Activated naive CD4-positive, alpha-beta T cell treated with anti-CD3 and anti-CD28 coated beads, Interleukin-2, amount 50 U/mL, for 16 hours (primary cell): ENCODE data around the gene PPA2.
"Not testable (repeated sequence)": the region's sequence is repeated elsewhere in the genome, so short reads cannot be mapped to it uniquely, and the experiment has no call there.

Experiments
- DNase-seq: peaks from one replicate; pipeline ENCODE4 v3.0.0-alpha.2; 2020

PPA2 gene

DNA sequence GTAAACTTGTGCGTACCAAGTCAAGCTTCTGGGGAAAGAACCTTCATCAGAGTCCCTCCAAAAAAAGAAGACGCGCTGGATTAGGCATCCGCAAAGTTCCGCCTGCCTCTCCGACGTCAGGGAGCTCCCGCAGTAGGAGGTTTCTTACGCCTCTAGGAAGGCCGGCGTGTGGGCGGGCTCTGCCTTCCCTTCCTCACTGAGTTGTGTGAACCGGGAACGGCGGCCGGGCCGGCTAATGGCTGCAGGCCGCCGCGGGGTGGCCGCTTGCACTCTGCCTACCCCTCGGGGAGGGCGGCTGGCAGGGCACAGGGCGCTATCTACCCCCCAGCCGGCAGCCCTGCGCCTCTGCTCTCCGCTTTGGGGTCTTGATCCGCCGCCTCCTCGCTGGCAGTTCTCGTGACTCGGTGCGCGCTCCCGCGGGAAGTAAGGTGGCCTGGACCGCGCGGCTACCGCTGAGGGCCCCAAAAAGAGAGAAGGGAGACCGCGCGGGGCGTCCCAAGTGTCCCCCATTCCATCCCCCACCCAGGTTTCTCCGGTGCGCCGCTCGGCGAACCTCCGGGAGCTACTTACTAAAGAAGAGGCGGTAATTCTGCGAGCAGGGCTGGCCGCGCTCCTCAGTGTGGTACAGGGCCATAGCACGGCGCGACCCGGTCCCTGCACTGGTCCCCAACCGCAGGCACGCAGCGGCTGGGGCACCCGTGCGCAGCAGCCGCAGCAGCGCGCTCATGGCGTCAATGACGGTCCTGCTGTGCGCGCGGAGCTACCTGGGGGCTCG lies at the start of gene PPA2:
Gene PPA2, minus strand, starts transcription at position 739 of the 775 bp plus-strand sequence. Its CDS starts 12 bp downstream, at position 727.
- DNase-seq, result peak; percentile 87

DNA sequence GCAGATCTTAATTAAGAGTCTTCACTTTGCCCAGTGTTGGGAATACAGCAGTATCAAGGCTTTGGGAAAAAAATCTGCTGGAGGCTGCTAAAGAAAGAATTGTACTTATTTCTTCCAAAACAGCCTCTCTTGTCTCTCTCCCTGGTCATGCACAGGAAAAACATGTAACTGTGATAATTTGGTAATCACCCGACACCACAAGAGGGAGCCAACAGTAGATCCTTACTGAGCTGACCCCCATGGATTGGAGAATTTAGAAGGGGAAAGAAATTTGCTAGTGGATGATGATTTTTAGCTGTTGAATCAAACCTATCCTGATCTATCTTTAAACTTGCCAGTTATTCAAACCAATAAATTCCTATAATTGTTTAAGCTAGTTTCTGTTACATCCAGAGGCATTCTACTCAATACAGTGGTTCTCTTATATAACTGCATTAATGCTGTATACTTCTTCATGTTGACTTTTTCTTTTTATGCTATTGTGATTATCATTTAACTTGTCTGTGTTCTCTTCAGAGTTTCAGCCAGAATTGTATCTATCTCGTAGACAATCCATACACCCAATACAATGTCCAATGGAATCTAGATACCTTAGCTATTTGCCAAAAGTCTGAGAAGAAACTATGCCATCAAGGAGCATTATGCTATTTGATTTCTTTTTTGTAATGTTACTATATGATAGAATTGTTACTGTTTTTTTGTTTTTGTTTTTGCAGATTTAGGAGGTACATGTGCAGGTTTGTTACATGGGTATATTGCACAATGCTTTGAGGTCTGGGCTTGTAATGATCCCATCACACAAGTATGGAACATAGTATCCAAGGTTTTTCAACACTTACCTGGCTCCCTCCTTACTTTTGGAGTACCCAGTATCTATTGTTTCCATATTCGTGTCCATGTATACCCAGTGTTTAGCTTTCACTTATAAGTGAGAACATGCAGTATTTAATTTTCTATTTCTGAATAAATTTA lies 47.2 kb upstream of the PPA2 start:
- DNase-seq, result no peak

DNA sequence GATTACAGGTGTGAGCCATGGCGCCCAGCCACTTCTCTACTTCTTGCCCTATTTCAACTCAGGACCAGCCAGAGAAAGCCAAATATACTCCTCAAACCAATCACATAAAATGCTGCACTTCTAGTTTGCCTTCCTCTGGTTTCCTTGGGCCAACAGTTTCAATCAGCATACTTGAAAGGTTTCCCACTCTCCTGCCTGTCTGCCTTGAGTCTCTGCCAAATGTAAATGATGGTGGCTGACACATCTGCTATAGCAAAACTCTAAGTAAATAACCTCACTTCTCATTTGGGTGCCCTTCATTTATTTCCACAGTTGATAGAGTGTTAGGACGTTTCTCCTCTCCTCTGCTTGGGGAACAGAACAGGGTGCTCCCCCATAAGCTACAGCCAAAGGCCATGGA lies 36.4 kb upstream of the PPA2 start:
- no peak for DNase-seq

DNA sequence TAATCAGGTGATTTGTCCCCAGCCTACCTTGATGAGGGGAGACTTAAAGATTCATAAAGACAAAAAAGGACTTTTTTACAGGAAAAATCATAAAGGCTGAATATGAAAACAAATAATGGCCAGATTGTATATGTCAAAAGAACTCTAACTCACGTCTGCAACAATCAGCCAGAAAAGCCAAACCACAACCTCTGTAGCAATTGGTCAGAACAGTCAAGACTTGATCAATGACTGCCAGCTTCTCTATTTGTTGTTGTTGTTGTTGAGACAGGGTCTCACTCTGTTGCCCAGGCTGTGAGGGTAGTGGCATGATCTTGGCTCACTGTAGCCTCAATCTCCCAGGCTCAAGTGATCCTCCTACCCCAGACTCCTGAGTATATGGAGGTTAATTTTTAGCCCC lies 35.9 kb upstream of the PPA2 start:
- DNase-seq, result no peak

DNA sequence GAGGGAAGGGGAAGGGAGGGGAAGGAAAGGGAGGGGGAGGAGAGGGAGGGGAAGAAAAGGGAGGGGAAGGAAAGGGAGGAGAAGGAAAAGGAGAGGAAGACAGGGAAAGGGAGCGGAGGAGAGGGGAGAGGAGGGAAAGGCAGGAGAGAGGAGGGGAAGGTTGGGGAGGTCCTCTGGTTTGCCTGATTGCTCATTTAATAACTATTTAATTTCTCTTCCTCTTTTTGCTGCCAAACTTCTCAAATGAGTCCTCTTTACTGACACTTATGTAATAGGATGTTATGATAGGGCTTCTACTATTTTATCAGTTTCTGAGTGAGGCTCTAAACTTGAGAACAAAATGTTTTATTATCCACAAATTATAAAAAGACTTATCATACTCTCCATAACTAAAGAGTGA lies 35.4 kb upstream of the PPA2 start:
- no peak for DNase-seq

DNA sequence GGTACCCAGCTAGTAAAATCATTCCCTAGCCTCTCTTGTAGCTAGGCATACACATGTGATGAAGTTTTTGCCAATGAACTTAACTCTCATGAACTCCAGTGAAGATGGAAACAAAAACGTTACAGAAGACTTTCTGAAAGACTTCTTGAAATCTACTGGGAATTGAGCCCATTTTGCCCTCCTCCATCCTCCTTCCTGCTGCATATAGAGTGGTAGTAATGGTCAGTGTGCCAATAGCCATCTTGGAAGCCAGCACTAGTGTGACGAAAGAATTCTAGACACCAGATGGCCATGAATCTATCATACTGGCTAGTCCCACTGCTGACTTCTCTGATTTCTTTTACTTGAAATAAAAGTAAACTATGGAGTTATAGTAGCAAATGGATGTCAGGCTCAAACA lies 30.9 kb upstream of the PPA2 start:
- DNase-seq, result no peak

DNA sequence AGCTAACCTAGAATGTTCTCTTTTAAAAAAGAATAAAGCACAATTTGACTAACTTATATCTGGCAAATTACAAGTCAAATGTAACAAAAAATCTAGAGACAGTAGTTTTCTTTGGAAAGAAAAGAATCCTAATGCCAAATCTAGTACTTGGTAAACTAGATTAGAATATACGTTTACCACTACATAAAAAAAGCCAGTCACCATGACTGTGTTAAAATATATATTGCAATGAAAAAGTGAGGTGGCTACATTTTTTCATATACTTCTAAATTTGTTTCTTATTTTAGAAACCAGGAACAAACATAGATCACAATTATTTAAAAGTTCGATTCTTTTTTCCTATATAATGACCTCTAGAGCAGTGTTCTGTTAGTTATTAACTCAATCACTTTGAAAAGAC lies 29.6 kb upstream of the PPA2 start:
- no peak for DNase-seq

DNA sequence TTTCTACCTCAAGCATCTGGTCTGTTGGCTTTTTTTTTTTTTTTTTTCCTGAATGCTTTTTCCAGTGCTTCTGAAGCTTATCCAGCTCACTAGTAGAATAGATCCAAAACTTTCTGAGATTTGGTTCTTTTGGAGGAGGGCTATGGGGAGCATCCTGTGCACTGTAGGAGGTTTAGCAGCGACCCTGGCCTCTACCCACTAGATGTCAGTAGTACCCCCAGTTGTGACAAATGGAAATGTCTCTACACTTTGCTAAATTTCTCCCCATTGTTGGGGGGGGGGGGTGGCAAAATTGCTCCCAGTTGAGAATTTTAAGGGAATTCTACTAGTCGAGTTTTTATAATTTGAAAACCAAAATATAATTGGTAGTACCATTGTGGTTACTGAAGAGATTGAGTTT lies 23.0 kb upstream of the PPA2 start:
- no peak for DNase-seq

DNA sequence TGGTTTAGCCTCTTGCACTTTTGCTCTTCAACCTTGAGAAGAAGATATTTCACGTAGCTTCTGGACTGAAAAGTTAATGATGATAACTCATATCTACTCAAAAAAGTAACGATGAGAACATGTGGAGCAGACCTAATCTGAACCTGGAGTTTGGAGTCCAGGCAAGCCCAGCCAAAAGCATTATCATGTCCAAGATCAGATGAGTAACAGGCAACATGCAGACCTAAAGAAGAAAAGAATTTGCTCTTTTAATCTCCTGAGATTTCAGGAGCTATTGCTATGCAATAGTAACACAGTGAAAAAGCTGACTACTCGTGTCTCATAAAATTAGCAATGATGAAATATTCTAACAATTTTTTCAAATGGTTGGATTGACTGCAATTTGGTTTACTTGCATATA lies 21.8 kb upstream of the PPA2 start:
- no peak for DNase-seq

DNA sequence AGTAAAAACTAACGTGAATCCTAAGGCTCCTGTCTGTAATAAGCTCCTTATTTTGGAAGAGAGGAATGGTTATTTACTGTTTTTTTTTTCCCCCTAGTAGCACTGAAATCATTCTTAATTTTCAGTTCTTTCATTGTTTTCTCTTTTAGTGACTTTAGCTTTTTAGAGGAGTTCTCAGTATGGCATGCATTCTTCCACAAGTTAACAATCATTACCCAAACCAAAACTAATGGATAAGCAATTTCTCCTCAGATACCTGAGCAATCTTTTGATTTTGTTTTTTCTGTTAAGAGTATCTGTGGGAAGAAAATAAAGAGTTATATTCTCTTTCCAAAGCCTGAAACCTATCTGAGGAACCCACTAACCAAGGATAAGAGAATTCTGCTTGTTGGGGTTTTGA lies 16.7 kb upstream of the PPA2 start:
- no peak for DNase-seq

DNA sequence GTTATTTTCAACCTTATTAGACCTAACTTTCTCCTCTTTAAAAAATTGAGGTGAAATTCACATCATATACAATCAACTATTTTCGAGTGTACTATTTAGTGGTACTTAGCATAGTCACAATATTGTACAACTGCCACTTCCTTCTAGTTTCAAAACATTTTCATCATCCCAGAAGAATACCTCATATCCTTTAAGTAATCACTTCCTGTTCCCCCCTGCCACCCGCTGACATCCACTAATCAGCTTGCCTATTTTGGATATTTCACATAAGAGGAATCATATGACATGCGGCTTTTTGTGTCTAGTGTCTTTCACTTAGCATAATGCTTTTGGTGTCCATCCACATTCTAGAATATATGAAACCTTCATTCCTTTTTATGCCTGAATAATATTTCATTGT lies 10.0 kb upstream of the PPA2 start:
- no peak for DNase-seq

DNA sequence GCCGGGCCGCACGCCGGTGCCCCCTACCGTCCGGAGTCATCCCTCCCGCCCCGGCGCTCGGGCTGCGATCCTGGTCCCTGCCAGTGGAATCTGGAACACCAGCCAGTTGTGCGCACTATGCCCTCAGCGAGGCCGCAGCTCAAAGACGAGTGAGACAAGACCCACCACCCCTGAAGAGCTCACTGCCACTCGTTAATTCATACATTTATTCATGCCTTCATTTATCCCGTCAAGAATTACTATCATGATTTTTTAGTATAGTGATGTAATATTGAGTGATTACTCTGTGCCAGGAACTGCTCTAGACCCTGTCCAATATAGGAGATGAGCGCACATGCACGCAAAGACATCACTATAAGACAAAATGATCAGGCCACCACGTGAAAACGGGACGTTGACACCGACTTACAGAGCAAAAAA lies 247 bp upstream of the PPA2 start:
- DNase-seq, result no peak

DNA sequence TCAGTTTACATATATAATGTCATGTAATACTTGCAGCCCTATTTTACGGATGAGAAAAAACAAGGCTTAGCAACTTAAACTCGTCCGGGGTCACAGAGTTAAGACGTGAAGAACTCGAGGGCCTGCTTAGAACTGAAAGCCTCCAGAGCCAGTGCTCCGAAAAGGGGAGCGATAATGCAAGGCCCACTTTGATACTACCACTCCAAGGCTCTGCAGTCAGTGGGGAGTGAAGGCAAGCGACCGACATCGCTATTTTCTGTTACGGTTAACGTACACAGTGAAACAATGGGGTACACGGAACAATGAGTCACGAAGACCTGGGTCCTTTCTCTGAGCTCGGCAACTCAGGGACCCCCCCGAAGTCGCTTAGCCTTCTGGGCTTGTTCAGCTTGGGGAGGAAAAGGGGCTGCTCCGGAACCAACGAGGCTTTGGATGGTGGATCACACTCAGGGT lies 965 bp downstream of the PPA2 start:
- peak; percentile 63 for DNase-seq

DNA sequence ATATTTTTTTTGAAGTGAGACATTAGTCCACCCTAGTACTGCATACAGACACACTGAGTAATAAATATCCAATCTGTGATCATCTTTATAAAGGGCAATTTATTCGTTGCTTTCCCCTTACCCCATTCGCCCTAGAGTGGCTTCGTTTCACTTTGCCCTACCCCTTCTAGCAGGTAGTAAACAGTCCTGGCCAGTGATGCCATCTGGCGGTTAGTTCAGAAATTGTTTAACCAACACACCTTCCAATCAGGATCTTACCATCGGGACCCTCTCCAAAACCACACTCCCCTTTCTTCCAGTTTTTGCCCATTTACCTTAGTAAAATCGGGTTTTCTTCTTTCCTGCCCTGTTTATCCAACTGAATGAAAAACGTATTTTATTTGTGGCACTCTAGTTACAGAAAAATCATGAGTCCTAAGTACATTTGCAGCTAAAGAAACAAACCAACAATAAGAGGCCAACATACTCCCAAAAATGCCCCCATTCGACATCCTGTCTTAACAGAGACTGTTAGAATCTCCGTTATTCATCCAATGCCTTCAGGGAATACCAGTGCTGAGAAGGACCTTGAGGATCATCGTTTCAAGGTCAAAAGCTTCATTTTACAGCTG lies 2.2 kb downstream of the PPA2 start:
- peak; percentile 67 for DNase-seq

DNA sequence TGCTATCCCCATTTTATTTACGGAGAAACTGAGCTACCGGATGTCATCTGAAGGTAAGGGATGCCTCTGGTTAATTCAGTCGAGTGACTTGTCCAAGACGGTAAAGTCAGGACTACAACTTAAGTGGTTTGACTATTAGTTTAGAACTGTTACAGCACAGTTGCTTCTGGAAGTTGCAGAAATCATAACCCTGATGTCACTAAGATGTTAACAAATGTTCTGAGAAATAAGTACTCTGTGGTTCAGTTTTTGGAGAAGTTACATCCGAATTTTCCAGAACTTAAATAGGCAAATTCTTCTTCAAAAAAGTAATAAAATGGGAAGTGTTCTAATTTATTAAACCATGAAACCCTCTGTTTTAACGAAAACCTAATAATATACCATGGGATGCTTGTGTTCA lies 3.1 kb downstream of the PPA2 start:
- no peak for DNase-seq

DNA sequence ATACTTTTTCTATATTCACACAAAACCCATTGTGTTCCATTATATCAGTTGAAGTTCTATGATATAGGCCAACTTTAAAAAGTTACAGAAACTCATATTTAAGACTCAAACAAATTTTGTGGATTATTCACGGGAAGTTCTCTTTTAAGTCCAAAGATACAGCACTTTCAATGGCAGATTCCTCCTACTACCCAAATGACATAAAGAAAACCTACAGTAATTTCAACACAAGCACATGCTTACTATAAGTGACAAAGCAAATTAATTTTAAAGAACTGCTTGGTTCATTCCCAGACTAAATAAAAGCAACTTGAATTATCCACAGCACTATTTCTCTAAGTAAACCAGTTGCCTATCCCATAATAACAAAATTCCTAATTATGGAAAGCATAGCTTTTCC lies 4.1 kb downstream of the PPA2 start:
- DNase-seq, result no peak

DNA sequence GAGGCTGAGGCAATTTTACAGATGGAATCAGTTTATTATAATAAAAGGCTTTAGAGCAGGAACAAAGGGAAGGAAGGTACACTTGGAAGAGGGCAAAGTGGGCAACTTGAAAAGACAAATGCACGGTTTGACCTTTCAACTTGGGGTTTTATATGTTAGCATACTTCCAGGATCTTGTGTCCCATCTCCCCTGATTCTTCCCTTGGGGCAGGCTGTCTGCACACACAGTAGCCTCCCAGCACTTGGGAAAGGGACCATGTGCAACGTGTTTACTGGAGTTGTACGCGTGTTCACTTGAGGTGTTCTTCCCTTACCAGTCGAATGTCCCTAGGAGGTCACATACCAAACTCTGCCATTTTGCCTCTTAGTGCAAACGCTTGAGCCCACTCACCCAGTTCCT lies 7.3 kb downstream of the PPA2 start:
- no peak for DNase-seq

DNA sequence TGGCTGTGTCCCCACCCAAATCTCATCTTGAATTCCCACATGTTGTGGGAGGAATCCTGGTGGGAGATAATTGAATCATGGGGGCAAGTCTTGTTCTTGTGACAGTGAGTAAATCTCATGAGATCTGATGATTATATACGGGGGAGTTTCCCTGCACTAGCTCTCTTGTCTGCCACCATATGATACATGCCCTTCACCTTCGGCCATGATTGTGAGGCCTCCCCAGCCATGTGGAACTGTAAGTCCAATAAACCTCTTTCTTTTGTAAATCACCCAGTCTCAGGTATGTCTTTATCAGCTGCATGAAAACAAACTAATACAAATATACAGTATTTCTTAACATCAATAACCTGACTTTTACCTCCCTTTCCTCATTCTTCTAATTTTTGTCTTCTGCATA lies 9.3 kb downstream of the PPA2 start:
- not testable (repeated sequence) for DNase-seq

DNA sequence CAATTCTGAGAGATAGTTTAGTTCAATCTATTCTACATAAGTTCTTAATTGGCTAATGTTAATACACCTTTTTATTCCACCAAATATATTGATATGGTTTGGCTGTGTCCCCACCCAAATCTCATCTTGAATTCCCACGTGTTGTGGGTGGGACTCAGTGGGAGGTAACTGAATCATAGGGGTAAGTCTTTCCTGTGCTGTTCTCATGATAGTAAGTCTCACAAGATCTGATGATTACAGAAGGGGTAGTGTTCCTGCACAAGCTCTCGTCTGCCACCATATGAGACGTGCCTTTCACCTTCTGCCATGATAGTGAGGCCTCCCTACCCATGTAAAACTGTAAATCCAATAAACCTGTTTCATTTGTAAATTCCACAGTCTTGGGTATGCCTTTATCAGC lies 11.3 kb downstream of the PPA2 start:
- DNase-seq, result no peak

DNA sequence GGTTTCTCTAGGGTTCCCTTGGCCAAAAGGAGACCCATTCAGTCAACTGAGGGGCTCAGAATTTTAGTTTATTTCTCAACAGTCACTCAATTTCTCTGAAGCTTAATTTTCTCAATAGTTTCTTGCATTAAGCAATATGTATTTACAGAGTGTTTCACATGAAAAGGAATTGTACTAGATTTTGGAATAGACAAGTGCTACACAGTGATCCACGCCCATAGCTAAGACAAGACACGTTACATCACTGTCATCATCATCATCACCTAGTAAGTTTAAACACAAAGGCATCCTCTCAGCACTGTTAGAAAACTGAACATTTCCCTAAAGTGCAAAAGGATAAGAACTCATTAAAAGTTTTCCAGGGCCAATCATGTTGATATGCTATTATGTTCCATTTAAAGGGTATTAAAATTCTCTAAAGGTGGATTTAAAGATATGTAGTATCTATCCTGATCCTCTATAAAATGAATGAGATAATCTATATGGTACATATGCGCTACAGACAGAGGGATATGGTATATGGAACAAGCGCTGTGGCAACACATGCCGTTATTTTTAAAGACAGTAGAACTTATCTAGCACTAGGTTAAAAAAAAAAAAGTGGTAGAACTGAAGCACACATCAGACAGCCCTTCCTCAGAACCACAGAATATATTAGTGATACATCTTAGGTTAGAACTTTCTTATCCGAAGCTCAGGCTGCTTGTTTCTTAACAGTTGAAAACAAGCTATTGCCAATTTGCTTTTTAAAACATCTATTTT lies 12.1 kb downstream of the PPA2 start:
- DNase-seq, result no peak

DNA sequence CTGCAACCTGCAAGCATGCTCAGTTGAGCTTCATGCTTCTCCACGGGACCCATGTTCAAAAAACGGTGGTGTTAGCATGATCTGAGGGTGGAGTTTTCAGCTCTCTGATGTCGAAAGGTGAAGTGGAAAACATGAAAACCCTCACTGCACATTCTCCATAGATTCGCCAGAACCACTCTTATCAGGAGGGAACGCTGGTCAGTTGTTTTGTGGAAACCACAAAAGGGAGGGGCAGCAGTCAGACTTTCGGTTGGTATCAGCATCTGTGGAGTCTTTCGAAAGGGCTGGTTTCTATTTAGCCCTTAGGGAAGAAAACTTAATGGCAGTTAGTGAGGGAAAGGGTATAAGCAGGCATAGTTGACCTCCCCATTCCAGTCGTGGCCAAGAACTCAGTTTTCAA lies 12.6 kb downstream of the PPA2 start:
- no peak for DNase-seq

DNA sequence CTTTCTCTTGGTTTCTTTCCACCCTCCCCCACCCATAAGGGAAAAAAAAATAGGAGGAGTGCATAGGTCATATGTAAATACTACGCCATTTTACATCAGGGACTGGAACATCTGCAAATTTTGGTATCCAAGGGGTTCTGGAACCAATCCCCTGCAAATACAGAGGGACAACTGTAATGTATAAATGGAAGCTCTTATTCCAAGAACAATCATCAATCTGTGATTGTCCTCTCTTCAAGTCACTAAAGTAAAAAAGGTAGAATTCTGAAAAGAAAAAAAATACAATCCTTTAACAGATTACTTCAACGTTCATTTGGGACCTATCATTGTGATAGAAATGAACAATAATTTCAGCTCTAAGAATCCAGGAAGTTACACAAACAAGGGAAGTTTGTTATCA lies 13.6 kb downstream of the PPA2 start:
- no peak for DNase-seq

DNA sequence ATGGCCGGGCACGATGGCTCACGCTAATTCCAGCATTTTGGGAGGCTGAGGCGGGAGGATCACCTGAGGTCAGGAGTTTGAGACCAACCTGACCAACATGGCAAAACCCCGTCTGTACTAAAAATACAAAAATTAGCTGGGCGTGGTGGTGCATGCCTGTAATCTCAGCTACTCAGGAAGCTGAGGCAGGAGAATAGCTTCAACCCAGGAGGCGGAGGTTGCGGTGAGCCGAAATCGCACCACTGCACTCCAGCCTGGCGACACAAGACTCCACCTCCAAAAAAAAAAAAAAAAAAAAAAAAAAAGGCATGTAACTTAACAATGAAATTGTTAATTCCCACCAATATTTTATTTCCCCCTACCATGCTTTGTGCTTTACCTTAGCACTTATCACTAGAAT lies 15.3 kb downstream of the PPA2 start:
- not testable (repeated sequence) for DNase-seq
